T-helper 1 cell treated with Interleukin-12 subunit alpha and Interleukin-12 subunit beta and Interleukin-4 antibody, amounts not matched to agents 30 μg/mL and 1 μg/mL, for 36 hours (primary cell): ENCODE measurements around the gene PPP1R7.

Experiments
- H3K27ac Mint-ChIP-seq: one replicate; pipeline ENCODE4 v1.8.0; 2021; ENCODE audit warnings: mild to moderate bottlenecking, mixed read lengths
- H3K27me3 Mint-ChIP-seq: one replicate; pipeline ENCODE4 v1.8.0; 2021; ENCODE audit warnings: low read depth, mixed read lengths
- H3K36me3 Mint-ChIP-seq: one replicate; pipeline ENCODE4 v1.8.0; 2021; ENCODE audit warnings: low read depth, mixed read lengths
- H3K4me1 Mint-ChIP-seq: one replicate; pipeline ENCODE4 v1.8.0; 2021; ENCODE audit warnings: low read depth, mixed read lengths
- H3K4me3 Mint-ChIP-seq: one replicate; pipeline ENCODE4 v1.8.0; 2021; ENCODE audit warnings: mild to moderate bottlenecking, moderate library complexity, mixed read lengths
- H3K9me3 Mint-ChIP-seq: one replicate; pipeline ENCODE4 v1.8.0; 2021; ENCODE audit warnings: mixed read lengths

PPP1R7 gene

DNA sequence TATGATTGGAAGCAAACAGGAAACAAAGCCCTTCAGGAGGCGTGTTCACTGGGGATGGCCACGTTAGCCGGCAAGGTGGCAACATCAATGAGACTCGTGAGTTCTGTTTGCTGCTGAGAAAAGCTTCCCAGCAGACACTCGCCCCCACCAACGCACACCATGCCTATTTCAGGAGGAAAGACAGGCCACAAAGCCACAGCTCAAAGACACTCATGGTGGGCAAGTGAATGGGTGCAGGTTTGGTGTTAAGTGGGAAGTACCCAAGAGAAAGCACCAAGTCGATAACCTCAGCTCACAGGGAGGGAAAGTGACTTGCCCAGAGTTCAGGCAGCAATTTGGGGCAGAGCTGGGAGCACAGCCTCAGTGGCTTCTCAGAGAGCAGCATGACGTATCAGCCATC is 37.7 kb upstream of the PPP1R7 start:
- H3K27ac Mint-ChIP-seq, result peak overlapping the region; percentile 65
- peaks cover 64% of the 10 kb centered on the region for H3K36me3 Mint-ChIP-seq
- H3K27me3 Mint-ChIP-seq, result no peaks in the 10 kb centered on the region
- H3K4me3 Mint-ChIP-seq, result peak overlapping the region; percentile 73
- no peaks in the 10 kb centered on the region for H3K9me3 Mint-ChIP-seq
- peaks cover 36% of the 10 kb centered on the region for H3K4me1 Mint-ChIP-seq

DNA sequence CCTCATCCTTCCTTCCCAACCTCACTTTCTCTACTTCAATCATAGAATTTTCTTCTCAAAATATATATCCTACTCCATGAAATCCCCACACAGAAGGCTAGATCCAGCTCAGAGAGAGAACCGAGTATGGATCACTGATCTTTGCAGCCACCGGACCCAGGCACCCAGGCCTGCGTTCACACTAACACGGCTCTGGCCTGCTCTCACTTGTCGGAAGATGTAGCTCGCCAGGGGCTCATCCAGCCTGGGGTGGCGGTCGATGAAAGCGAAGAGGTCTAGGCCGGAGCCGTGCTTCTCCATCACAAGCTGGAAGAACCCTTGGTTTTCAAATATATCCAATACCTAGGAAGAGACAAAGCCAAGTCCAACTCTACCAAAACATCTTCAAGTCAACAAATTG is 35.4 kb upstream of the PPP1R7 start:
- H3K4me3 Mint-ChIP-seq, result no peak overlapping the region
- peaks cover 56% of the 10 kb centered on the region for H3K36me3 Mint-ChIP-seq
- peak overlapping the region; percentile 62 for H3K27ac Mint-ChIP-seq
- peaks cover 25% of the 10 kb centered on the region for H3K4me1 Mint-ChIP-seq
- H3K27me3 Mint-ChIP-seq, result no peaks in the 10 kb centered on the region
- no peaks in the 10 kb centered on the region for H3K9me3 Mint-ChIP-seq

DNA sequence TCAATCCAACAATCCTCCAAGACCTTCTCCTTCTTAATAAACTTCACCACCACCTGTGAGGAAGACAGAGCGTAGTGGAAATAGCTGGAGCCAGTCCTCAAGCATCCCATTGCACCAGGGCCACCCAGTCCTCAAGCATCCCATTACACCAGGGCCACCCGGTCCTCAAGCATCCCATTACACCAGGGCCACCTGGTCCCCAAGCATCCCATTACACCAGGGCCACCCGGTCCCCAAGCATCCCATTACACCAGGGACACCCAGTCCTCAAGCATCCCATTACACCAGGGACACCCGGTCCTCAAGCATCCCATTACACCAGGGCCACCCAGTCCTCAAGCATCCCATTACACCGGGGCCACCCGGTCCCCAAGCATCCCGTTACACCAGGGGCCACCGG is 34.9 kb upstream of the PPP1R7 start:
- Mint-ChIP-seq H3K4me3 (no peak overlapping the region), H3K9me3 (no peaks in the 10 kb centered on the region), H3K36me3 (peaks cover 58% of the 10 kb centered on the region), H3K27me3 (no peaks in the 10 kb centered on the region), H3K4me1 (peaks cover 21% of the 10 kb centered on the region), H3K27ac (peak overlapping the region; percentile 62)

DNA sequence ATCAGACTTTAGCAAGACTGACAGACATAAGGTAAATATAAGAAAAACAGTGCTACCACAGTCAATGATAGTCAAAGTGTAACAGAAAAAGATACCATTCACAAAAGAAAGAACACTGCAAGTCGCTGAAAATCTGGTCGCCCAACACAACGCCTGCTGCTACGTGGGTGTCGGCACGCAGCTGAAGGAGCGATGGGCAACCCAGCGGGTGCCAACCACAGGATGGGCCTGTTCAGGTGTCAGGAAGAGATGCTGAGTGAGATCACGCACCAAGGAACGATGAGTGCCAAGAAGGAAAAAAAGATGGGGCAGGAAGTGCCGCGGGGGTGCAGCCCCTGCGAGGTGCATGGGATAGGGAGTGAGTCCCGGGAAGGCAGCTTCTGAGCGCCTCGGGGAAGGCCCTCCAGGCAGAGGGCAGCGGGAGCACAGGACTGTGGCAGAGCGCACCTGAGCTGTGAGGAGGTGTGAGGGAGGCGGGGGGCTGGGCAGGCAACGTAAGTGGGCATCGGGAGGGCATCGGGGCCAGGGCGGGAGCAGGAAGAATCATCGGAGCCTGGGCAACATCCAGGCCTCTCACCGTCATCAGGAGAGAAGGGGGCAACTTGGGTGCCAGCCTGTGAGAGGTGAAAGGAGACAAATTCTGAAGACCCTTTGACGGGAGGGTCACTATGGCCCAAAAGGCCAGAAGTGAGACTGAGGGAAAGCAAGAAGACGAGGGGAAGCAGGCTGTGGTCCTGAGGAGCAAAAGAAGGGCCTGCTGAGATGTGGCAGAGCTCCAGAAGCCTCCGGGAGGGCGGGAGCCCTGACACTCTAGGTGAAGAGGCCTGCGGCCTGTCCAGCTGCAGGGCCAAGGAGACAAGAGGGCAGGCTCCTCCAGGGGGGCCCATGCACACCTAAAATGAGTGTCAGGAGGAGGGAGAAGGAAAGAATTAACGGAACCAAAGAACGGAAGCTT is 33.4 kb upstream of the PPP1R7 start:
- no peak overlapping the region for H3K4me3 Mint-ChIP-seq
- H3K9me3 Mint-ChIP-seq, result peaks cover 5% of the 10 kb centered on the region
- no peaks in the 10 kb centered on the region for H3K27me3 Mint-ChIP-seq
- peaks cover 62% of the 10 kb centered on the region for H3K36me3 Mint-ChIP-seq
- H3K4me1 Mint-ChIP-seq, result peaks cover 16% of the 10 kb centered on the region
- no peak overlapping the region for H3K27ac Mint-ChIP-seq

DNA sequence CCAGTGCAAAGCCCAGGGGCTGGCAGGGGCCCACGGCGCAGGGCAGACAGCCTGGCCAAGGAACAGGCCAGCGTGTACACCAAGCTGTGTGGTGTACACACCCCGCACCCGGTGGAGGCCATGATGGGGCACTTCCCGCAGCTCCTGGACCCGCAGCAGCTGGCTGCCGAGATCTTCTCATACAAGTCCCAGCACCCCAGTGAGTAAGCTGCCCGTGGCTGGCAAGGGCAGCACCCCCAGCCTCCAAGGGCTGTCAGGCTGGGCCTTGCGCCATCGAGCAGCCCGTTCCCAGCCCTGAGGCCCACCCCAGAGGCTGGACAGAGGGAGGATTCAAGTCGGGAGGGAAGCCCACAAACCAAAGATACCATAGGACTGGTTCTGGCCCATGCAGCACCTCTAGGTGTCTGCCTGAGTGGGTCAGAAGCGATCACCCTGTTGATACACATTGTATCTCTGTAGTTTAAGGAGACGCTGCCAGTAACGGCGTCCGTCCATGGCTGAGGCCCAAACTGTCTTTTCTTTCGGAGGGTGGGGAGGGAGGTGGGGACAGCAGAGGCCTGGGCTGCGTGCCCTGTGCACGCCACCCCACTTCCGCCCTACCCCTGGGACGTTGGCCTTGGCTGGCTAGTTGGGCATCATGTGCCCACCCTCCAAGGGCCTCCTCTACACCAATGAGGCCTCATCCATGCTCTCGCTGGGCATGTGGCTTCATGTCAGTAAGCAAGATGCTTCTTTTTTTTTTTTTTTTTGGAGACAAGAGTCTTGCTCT is 31.3 kb upstream of the PPP1R7 start:
- Mint-ChIP-seq H3K27me3 (no peaks in the 10 kb centered on the region), H3K9me3 (peaks cover 5% of the 10 kb centered on the region), H3K4me3 (no peak overlapping the region), H3K27ac (no peak overlapping the region), H3K36me3 (peaks cover 63% of the 10 kb centered on the region), H3K4me1 (peaks cover 10% of the 10 kb centered on the region)

DNA sequence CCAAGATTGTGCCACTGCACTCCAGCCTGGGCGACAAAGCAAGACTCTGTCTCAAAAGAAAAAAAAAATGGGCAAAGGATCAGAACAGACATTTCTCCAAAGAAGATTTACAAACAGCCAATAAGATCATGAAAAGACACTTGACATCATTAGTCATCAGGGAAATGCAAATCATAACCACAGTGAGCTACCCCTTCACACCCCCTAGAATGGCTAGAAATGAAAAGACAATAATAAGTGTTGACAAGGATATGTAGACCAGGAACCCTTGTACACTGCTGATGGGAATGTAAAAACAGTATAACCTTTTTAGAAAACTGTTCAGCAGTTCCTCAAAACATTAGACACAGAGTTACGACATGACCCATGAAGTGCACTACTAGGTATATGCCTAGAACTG is 29.8 kb upstream of the PPP1R7 start:
- Mint-ChIP-seq H3K4me3 (no peak overlapping the region), H3K9me3 (peaks cover 5% of the 10 kb centered on the region), H3K27ac (no peak overlapping the region), H3K4me1 (peaks cover 16% of the 10 kb centered on the region), H3K27me3 (no peaks in the 10 kb centered on the region), H3K36me3 (peaks cover 55% of the 10 kb centered on the region)

DNA sequence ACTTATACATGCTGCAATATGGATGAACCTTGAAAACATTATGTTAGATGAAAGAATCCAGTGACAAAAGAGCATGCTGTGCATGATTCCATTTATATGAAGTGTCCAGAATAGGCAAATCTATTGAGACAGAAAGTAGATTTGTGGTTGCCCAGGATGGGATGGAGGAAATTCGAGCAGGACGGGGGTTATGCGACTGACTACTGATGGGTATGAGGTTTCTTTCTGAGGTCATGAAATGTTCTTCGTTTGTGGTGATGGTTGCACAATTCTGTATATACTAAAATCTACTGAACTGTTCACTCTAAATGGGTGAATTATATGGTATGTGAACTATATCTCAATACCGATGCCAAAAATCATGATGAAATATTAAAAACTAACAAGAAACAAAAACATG is 29.3 kb upstream of the PPP1R7 start:
- peaks cover 5% of the 10 kb centered on the region for H3K9me3 Mint-ChIP-seq
- H3K4me3 Mint-ChIP-seq, result no peak overlapping the region
- no peak overlapping the region for H3K27ac Mint-ChIP-seq
- peaks cover 52% of the 10 kb centered on the region for H3K36me3 Mint-ChIP-seq
- H3K4me1 Mint-ChIP-seq, result peaks cover 18% of the 10 kb centered on the region
- no peaks in the 10 kb centered on the region for H3K27me3 Mint-ChIP-seq

DNA sequence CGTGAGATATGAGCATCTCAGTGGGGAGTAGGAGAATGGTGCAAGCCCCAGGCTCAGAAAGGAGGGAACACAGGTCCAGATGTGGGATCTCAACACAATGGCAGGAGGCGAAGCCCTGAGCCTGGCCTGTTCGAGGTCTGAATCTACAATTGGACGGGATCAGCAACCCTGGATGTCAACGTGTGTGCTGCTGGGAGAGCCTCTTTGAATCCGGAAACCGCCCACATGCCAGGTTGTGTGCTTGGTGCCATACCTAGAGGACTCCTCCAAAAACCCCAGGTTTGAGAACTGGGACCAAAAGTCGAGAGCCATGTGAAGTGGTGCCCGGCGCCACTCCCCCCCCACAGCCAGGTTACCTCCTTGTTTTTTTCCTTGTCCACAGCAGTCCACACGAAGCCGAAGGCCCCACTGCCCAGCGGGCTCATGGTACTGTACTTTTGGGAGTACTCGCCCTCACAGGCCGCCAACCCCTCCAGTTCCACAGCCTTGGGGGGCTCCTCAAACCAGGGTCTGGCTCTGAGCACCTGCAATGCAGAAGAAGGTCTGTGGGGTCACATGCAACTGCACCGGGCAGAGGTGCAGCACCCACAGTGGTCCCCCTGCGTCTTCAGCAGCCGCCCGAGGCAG is 27.8 kb upstream of the PPP1R7 start:
- H3K4me3 Mint-ChIP-seq, result no peak overlapping the region
- H3K27me3 Mint-ChIP-seq, result no peaks in the 10 kb centered on the region
- peaks cover 44% of the 10 kb centered on the region for H3K36me3 Mint-ChIP-seq
- peaks cover 28% of the 10 kb centered on the region for H3K4me1 Mint-ChIP-seq
- no peak overlapping the region for H3K27ac Mint-ChIP-seq
- H3K9me3 Mint-ChIP-seq, result peaks cover 5% of the 10 kb centered on the region

DNA sequence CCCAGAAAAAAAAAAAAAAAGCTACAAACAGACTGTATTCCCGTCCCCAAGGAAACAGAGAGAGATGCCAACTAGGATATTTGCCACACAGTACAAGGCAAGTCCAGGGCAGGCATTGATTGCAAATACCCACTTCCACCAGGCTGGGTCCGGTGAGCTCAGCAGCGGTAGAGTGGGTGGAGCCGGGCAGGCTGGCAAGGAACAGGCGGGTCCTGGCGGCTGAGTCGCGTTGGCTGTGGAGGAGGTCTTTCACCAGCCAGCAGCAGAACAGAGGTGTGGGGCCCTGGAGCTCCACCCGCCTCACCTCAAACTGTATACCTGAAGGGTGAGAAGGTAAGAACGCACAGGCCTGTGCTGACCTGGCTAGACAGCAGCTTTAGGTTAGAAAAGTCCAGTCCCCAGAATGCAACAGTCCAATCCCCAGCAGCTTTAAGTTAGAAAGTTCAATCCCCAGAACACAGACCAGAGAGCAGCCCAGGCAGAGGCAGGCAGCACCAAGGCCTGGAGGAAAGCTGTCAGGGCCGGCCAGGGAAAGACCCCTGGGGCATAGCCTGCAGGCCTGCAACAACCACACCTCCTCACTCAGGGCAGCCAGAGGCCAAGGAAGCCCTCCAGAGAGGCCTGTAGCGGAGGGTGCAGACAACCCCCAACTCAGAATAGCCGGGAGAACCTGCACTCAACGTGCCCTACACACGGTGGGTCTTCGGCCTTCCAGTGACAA is 26.3 kb upstream of the PPP1R7 start:
- Mint-ChIP-seq H3K27ac (peak overlapping the region; percentile 52), H3K36me3 (peaks cover 49% of the 10 kb centered on the region)

DNA sequence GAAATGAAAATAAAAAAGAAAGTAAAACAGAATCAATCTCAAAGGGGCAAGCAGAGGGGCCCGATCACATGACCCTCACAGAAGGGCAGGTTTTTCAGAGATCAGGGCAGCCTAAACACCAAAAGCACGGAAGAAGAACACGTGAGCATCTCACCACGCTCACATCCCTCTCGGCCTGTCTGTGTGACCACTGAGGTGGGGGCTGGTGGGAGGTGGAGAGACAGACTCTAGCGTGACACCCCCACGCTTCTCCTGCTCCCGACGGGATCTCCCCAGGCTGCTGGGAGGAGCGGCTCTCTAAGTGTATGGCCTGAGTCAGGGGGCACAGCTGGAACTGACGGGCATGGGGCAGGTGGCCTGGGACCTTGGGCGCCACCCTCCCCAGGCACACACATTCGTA is 24.6 kb upstream of the PPP1R7 start:
- peaks cover 55% of the 10 kb centered on the region for H3K36me3 Mint-ChIP-seq
- H3K4me1 Mint-ChIP-seq, result peaks cover 43% of the 10 kb centered on the region
- no peaks in the 10 kb centered on the region for H3K27me3 Mint-ChIP-seq
- peak overlapping the region; percentile 45 for H3K27ac Mint-ChIP-seq
- peaks cover 5% of the 10 kb centered on the region for H3K9me3 Mint-ChIP-seq
- H3K4me3 Mint-ChIP-seq, result peak overlapping the region; percentile 51

More for the DNA sequence above, 26.3 kb upstream of the PPP1R7 start:
- peak overlapping the region; percentile 35 for H3K4me3 Mint-ChIP-seq
- peaks cover 38% of the 10 kb centered on the region for H3K4me1 Mint-ChIP-seq
- peaks cover 5% of the 10 kb centered on the region for H3K9me3 Mint-ChIP-seq
- H3K27me3 Mint-ChIP-seq, result no peaks in the 10 kb centered on the region

DNA sequence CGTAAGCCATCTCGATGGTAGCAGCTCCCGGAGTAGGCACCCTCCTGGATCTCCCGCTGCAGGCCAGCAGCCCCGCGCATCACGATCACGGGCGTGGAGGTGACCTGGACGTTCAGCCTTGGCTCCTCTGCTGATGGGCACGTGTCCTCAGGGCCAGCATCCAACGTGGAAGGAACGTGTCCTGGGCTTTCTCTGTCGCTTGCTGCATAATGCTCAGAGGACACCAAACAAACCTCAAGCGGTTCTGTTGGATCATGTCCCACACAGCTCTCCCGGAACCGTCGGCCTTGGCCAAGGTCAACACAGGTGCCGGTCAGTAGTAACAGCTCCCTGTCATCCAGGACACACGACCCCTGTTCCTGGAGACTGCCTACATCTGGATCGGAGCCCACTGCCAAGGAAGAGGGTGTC is 24.1 kb upstream of the PPP1R7 start:
- peaks cover 52% of the 10 kb centered on the region for H3K36me3 Mint-ChIP-seq
- no peaks in the 10 kb centered on the region for H3K27me3 Mint-ChIP-seq
- peak overlapping the region; percentile 51 for H3K4me3 Mint-ChIP-seq
- H3K4me1 Mint-ChIP-seq, result peaks cover 44% of the 10 kb centered on the region
- H3K9me3 Mint-ChIP-seq, result peaks cover under 1% of the 10 kb centered on the region
- H3K27ac Mint-ChIP-seq, result peak overlapping the region; percentile 45

DNA sequence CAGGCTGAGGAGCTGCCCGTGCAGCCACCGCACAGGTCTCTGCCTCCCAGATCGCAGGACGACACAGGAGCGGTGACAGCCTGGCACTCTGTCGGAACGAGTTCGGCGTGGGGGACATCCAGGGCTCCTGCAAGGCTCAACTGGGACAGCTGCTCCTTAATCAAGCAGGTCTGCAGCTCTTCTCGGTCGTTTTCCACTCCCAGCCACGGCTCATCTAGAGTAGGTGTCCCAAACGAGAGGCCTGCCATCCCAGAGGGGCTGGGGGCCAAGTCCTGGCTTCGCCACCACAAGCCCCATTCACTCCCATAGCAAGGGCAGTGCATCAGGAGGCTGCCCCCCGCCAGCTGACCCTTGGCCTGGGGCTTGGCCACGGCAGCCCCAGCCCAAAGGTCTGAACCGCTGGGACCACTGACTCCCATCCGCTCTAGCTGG is 23.5 kb upstream of the PPP1R7 start:
- H3K36me3 Mint-ChIP-seq, result peaks cover 46% of the 10 kb centered on the region

DNA sequence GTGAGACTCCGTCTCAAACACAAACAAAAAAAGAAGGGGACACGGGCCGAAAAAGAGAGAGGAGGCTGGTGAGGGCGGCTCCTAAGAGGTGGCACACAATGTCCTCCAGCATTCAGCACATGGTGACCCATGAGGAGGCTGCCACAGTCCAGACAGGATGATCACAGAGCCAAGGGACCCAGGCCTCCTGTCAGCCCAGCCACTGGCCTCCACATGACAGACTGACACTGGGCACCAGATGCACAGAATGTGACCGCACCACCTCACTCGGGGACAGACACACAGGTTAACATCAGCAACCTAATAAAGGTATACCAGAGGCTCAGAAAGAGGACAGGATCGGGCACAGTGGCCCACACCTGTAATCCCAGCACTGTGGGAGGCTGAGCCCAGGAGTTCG is 22.0 kb upstream of the PPP1R7 start:
- H3K4me1 Mint-ChIP-seq, result peaks cover 42% of the 10 kb centered on the region
- H3K27ac Mint-ChIP-seq, result peak overlapping the region; percentile 99
- H3K27me3 Mint-ChIP-seq, result no peaks in the 10 kb centered on the region
- H3K4me3 Mint-ChIP-seq, result peak overlapping the region; percentile 64
- H3K36me3 Mint-ChIP-seq, result peaks cover 45% of the 10 kb centered on the region
- no peaks in the 10 kb centered on the region for H3K9me3 Mint-ChIP-seq

More for the DNA sequence above, 23.5 kb upstream of the PPP1R7 start:
- H3K4me3 Mint-ChIP-seq, result no peak overlapping the region
- H3K27ac Mint-ChIP-seq, result peak overlapping the region; percentile 99
- H3K27me3 Mint-ChIP-seq, result no peaks in the 10 kb centered on the region
- H3K4me1 Mint-ChIP-seq, result peaks cover 41% of the 10 kb centered on the region
- no peaks in the 10 kb centered on the region for H3K9me3 Mint-ChIP-seq
